Endothelial cell of umbilical vein (primary cell): ENCODE measurements around the gene STARD13.

Source experiments
- MAX ChIP-seq: IDR thresholded peaks from 2 replicates; pipeline ENCODE4 v1.6.1; 2011; ENCODE audit not compliant: insufficient read depth, insufficient read length
- POLR2A ChIP-seq: IDR thresholded peaks from 2 replicates; pipeline ENCODE4 v1.6.1; 2012; ENCODE audit warnings: low read depth, mild to moderate bottlenecking, control low read depth, low read length
- TF ChIP-seq, protein P1 (sequence below), 2 donors: IDR thresholded peaks; 1 replicate in 1 of 2; 2 replicates in 1 of 2; pipeline ENCODE4 v1.5.1; 2011; ENCODE audit warnings: low read length in 2 of 2, mild to moderate bottlenecking in 2 of 2, moderate library complexity in 2 of 2, control low read depth in 1 of 2, inconsistent platforms in 1 of 2, low read depth in 1 of 2; ENCODE audit not compliant: insufficient read depth in 1 of 2; ENCODE audit errors: extremely low read depth in 1 of 2

- TF ChIP-seq, protein P1, sequence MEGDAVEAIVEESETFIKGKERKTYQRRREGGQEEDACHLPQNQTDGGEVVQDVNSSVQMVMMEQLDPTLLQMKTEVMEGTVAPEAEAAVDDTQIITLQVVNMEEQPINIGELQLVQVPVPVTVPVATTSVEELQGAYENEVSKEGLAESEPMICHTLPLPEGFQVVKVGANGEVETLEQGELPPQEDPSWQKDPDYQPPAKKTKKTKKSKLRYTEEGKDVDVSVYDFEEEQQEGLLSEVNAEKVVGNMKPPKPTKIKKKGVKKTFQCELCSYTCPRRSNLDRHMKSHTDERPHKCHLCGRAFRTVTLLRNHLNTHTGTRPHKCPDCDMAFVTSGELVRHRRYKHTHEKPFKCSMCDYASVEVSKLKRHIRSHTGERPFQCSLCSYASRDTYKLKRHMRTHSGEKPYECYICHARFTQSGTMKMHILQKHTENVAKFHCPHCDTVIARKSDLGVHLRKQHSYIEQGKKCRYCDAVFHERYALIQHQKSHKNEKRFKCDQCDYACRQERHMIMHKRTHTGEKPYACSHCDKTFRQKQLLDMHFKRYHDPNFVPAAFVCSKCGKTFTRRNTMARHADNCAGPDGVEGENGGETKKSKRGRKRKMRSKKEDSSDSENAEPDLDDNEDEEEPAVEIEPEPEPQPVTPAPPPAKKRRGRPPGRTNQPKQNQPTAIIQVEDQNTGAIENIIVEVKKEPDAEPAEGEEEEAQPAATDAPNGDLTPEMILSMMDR (IDR thresholded peaks at IDR 0.05; ENCODE audit: extremely low read depth in 1 of 2, insufficient read depth in 1 of 2, low read depth in 1 of 2, low read length in 2 of 2), result no peak
- TF ChIP-seq POLR2A, result no peak
- no peak for TF ChIP-seq MAX
Measured at GRCh38 chr13:33244907-33245287, 40.7 kb downstream of the STARD13 start.
